H1 (cell line): ENCODE data around the gene PIEZO1.

ENCODE experiments used
- BACH1 ChIP-seq: IDR thresholded peaks from 2 replicates; pipeline ENCODE4 v1.6.1; 2012; ENCODE audit warnings: low read length, improper control_type of control experiment
- CEBPB ChIP-seq: IDR thresholded peaks from 2 replicates; pipeline ENCODE4 v1.6.1; 2012; ENCODE audit warnings: low read depth, low read length
- CTCF ChIP-seq, 3 experiments: IDR thresholded peaks; 1 replicate in 2 of 3; 2 replicates in 1 of 3; pipeline versions ENCODE4 v1.5.1 to v1.6.1; 2011; ENCODE audit warnings: low read length in 3 of 3, mild to moderate bottlenecking in 3 of 3, inconsistent platforms in 2 of 3, low read depth in 1 of 3, moderate library complexity in 1 of 3; ENCODE audit not compliant: insufficient read depth in 1 of 3; ENCODE audit errors: control extremely low read depth in 1 of 3
- EGR1 ChIP-seq: IDR thresholded peaks from 2 replicates; pipeline ENCODE4 v1.6.1; 2011; ENCODE audit warnings: low read depth, low read length, borderline replicate concordance
- EP300 ChIP-seq, 2 experiments: IDR thresholded peaks; 1 replicate in 1 of 2; 2 replicates in 1 of 2; pipeline ENCODE4 v1.6.1; 2011 to 2012; ENCODE audit warnings: low read depth in 2 of 2, low read length in 2 of 2, mild to moderate bottlenecking in 2 of 2, borderline replicate concordance in 1 of 2, inconsistent platforms in 1 of 2, moderate library complexity in 1 of 2
- HDAC6 ChIP-seq: IDR thresholded peaks from one replicate; pipeline ENCODE4 v1.7.1; 2012; ENCODE audit warnings: low read depth, mild to moderate bottlenecking, inconsistent platforms, low read length, moderate library complexity
- NRF1 ChIP-seq: IDR thresholded peaks from 2 replicates; pipeline ENCODE4 v1.6.1; 2011; ENCODE audit warnings: mild to moderate bottlenecking, low read depth, low read length, improper control_type of control experiment
- PHF8 ChIP-seq: fragments of 200-600 bp; sonication (generic); conservative IDR thresholded peaks from 2 replicates; pipeline ENCODE4 v1.7.1; 2012; ENCODE audit warnings: low read depth, mild to moderate bottlenecking, inconsistent platforms, low read length, moderate library complexity
- POLR2A ChIP-seq, 2 experiments: IDR thresholded peaks; 1 replicate in 1 of 2; 2 replicates in 1 of 2; pipeline ENCODE4 v1.6.1; 2011; ENCODE audit warnings: low read depth in 2 of 2, low read length in 2 of 2, mild to moderate bottlenecking in 2 of 2; ENCODE audit errors: control extremely low read depth in 1 of 2
- POLR2AphosphoS5 ChIP-seq: IDR thresholded peaks from 2 replicates; pipeline ENCODE4 v1.6.1; 2011; ENCODE audit warnings: low read depth, low read length
- RAD21 ChIP-seq, 2 experiments: IDR thresholded peaks in 1 of 2; conservative IDR thresholded peaks in 1 of 2; 2 replicates each; pipeline ENCODE4 v1.6.1; 2011; ENCODE audit warnings: low read depth in 2 of 2, low read length in 2 of 2, improper control_type of control experiment in 1 of 2, inconsistent platforms in 1 of 2, mild to moderate bottlenecking in 1 of 2, moderate library complexity in 1 of 2
- RXRA ChIP-seq: IDR thresholded peaks from 2 replicates; pipeline ENCODE4 v1.6.1; 2011; ENCODE audit warnings: low read depth, mild to moderate bottlenecking, low read length, moderate library complexity; ENCODE audit not compliant: insufficient read depth
- TAF1 ChIP-seq: IDR thresholded peaks from 2 replicates; pipeline ENCODE4 v1.6.1; 2011; ENCODE audit warnings: mild to moderate bottlenecking, low read depth, low read length
- ZNF274 ChIP-seq: IDR thresholded peaks from 2 replicates; pipeline ENCODE4 v1.7.0; 2012; ENCODE audit warnings: low read length, borderline replicate concordance; ENCODE audit errors: extremely low read depth

DNA sequence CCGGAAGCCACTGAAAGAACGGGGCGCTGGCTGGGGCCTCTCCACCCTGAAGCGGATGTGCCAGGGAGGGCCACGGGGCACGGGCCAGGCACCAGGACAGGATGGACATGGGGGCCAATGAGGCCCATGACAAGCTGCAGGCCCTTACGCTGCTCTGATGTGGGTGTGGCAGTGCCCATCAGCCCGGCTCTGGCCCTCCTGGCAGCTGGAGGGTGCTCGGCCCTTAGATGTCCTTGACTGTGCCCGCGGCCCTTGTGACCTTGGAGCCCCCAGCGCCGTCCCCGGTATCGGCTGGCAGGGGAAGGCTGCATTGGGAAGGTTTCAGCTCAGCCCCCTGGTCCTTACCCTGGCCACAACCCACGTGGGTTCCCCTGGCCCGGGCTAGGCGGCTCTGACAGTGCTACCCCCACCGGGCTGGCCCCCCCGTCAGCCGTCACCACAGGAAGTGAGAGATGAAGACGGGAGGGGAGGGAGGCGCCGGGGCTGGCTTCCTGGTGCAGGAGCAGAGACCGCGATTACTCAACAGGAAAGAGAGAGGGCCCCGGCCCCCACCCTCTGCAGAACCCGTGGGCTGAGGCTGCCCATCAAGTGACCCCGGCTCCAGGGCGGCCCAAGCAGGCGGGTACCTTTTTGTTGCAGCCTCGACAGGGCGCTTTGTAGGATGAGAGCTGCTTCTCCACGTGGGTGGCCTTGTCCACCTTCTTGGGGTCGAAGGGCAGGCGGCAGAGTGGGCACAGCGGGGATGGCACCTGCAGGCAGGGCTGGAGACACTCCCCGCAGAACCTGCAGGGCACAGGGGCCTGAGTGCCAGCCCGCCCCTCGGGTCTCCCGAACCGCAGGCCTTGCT lies 84.2 kb downstream of the PIEZO1 start:
- no peak for TF ChIP-seq CTCF (IDR thresholded peaks at IDR 0.05; ENCODE audit: control extremely low read depth in 1 of 3, insufficient read depth in 1 of 3, low read depth in 1 of 3, low read length in 3 of 3)
- no peak for TF ChIP-seq POLR2A (IDR thresholded peaks at IDR 0.05; ENCODE audit: control extremely low read depth in 1 of 2, low read depth in 2 of 2, low read length in 2 of 2)
- TF ChIP-seq RAD21 (IDR thresholded peaks at IDR 0.05 in 1 of 2, conservative IDR thresholded peaks at IDR 0.05 in 1 of 2; ENCODE audit: low read depth in 2 of 2, low read length in 2 of 2), result no peak
- no peak for TF ChIP-seq HDAC6
- no peak for TF ChIP-seq EGR1
- TF ChIP-seq RXRA, result no peak
- TF ChIP-seq PHF8, result no peak
- no peak for TF ChIP-seq NRF1
- TF ChIP-seq BACH1, result no peak
- TF ChIP-seq CEBPB, result no peak
- no peak for TF ChIP-seq EP300 (IDR thresholded peaks at IDR 0.05; ENCODE audit: borderline replicate concordance in 1 of 2, low read depth in 2 of 2, low read length in 2 of 2)
- TF ChIP-seq ZNF274, result no peak
- TF ChIP-seq POLR2AphosphoS5, result no peak
- TF ChIP-seq TAF1, result no peak
